Measurements from ENCODE around the gene CNIH2. TPM values are rescaled to one million over a fixed set of nuclear protein-coding genes. Genes with fewer than 3 reads are reported as not detected.

The CNIH2 gene
- total and polyA plus RNA-seq, 9 of the 15 experiments (the other 6 are each of a cell fraction or from before 2014, with no cell fraction given): 0.26 to 0.89 (median 0.40) TPM; not detected in 4

- intact Hi-C loops (cut with micrococcal nuclease): loop anchor here (1.0 to 2.0 kb wide), 3 partner anchors 16 to 77 kb away; partner anchors contain the start of gene RIN1
- 0% methylated on average over 42 of the region's 44 CpGs for WGBS (ENCODE audit: insufficient coverage, low coverage, missing lambda C conversion rate)
- H2AFZ ChIP-seq (ENCODE audit: low read depth, low read length): peak overlapping the region; percentile 98
- TF ChIP-seq HMGXB4 (CRISPR knock-in tag; IDR thresholded peaks at IDR 0.05): peak; percentile 77; the same call in 1 of the 2 replicates
- TF ChIP-seq ZNF277 (CRISPR knock-in tag; IDR thresholded peaks at IDR 0.05; ENCODE audit: borderline replicate concordance): no peak
- TF ChIP-seq XRCC5 (IDR thresholded peaks at IDR 0.05; ENCODE audit: low read depth, low read length): peak; percentile 87
- TF ChIP-seq MAFF (IDR thresholded peaks at IDR 0.05; ENCODE audit: low read length): no peak
- no peak for TF ChIP-seq BHLHE40 (IDR thresholded peaks at IDR 0.05; ENCODE audit: low read length)
- no peak for TF ChIP-seq TCFL5 (CRISPR knock-in tag; conservative IDR thresholded peaks at IDR 0.05)
- peak; percentile 46; the same call in 1 of the 2 replicates for TF ChIP-seq CBFB (CRISPR knock-in tag; IDR thresholded peaks at IDR 0.05)
- TF ChIP-seq ETV5 (CRISPR knock-in tag; IDR thresholded peaks at IDR 0.05; ENCODE audit: low read depth): peak; percentile 23; the same call in 1 of the 2 replicates
- TF ChIP-seq PHF8 (IDR thresholded peaks at IDR 0.05; ENCODE audit: borderline replicate concordance, low read length): peak; percentile 55; the same call in 1 of the 2 replicates
- no peak for TF ChIP-seq TAF1 (IDR thresholded peaks at IDR 0.05; ENCODE audit: control insufficient read depth, extremely low read depth, insufficient read depth, low read length, severe bottlenecking)
- TF ChIP-seq EGR1 (conservative IDR thresholded peaks at IDR 0.05): peak; percentile 96
- 0 out of 2 replicates have a peak, but pooled peaks have one; percentile 51 for TF ChIP-seq KDM2B (CRISPR knock-in tag; IDR thresholded peaks at IDR 0.05)
- peak; percentile 55 for TF ChIP-seq SAP30 (IDR thresholded peaks at IDR 0.05; ENCODE audit: borderline replicate concordance, insufficient read depth, low read depth, low read length, poor library complexity, severe bottlenecking)
- TF ChIP-seq ZNF316 (IDR thresholded peaks at IDR 0.05): no peak
- no peak for TF ChIP-seq SPI1 (IDR thresholded peaks at IDR 0.05; ENCODE audit: borderline replicate concordance, low read depth, low read length)
- no peak for TF ChIP-seq SRSF9 (IDR thresholded peaks at IDR 0.05; ENCODE audit: borderline replicate concordance, low read depth, low read length)
- no peak for TF ChIP-seq SAFB2 (IDR thresholded peaks at IDR 0.05; ENCODE audit: borderline replicate concordance, low read depth, low read length, severe bottlenecking)
- no peak for TF ChIP-seq ZNF507 (tag; conservative IDR thresholded peaks at IDR 0.05)
Observed at GRCh38 chr11:66311965-66312548, 34.1 kb downstream of the CNIH2 start.

More at GRCh38 chr11:66311965-66312548, 34.1 kb downstream of the CNIH2 start:
- H3K4me1 ChIP-seq (replicated peaks in 1 of 2; ENCODE audit: control insufficient read depth in 2 of 2, insufficient read depth in 2 of 2, low read length in 2 of 2): peaks cover 23 to 59% of the 10 kb centered on the region in 2 experiments
- in situ Hi-C loops (cut with MboI): no loop called here
- H3K79me2 ChIP-seq (ENCODE audit: control insufficient read depth, insufficient read depth, low read length): no peaks in the 10 kb centered on the region
- ATAC-seq (peak; percentile 88), FAIRE-seq (no peak), DNase-seq (ENCODE audit: extremely low read depth in 1 of 4, low spot score in 3 of 4) (peak; percentile 90 to 94 (median 90))
- peak overlapping the region; percentile 85 for H3K4me2 ChIP-seq (ENCODE audit: insufficient read depth, low read length)
- BruUV-seq (replicated peaks): no TSS peak
- ChIA-PET POLR2A (interaction anchor here (0.5 to 2.6 kb wide), 17 partner anchors 10 to 543 kb away, joined by 3 to 16 read pairs (median 4); partner anchors contain the start of genes PELI3 and YIF1A), CTCF (ENCODE audit: low intra/inter-chr PET ratio) (interaction anchor here (0.7 to 2.9 kb wide), 9 partner anchors 10 to 366 kb away, joined by 3 to 37 read pairs (median 4); partner anchors contain the start of genes MRPL11, RBM4B and RIN1)
- no peaks in the 10 kb centered on the region for H4K20me1 ChIP-seq (replicated peaks; ENCODE audit: control insufficient read depth, insufficient read depth, low read length)
- no peaks in the 10 kb centered on the region for H3K9me3 ChIP-seq (replicated peaks; ENCODE audit: control insufficient read depth, insufficient read depth, low read depth, low read length)
- H3K9me1 ChIP-seq (ENCODE audit: control insufficient read depth, insufficient read depth, low read length): no peaks in the 10 kb centered on the region
- peak overlapping the region; percentile 38 to 89 for H3K9ac ChIP-seq (ENCODE audit: insufficient read depth in 1 of 2, low read depth in 2 of 2, low read length in 2 of 2)
- H3K36me3 ChIP-seq (ENCODE audit: control insufficient read depth, insufficient read depth, low read length): no peaks in the 10 kb centered on the region
- no peaks in the 10 kb centered on the region for H3K27me3 ChIP-seq (ENCODE audit: control insufficient read depth in 2 of 2, insufficient read depth in 2 of 2, low read length in 2 of 2)
- H3K4me3 ChIP-seq: peak overlapping the region; percentile 49
- peak overlapping the region; percentile 44; the same call in 2 of the 3 replicates for H3K27ac ChIP-seq (ENCODE audit: extremely low read depth, low read depth, low read length)

Data from K562 (cell line).